Muscle layer of duodenum (tissue), 2 donors: Measurements from ENCODE around the gene PLK1.
A peak's percentile ranks its signal among the peaks of the same experiment; 100 is the strongest.
"Not testable (repeated sequence)": the region's sequence is repeated elsewhere in the genome, so short reads cannot be mapped to it uniquely, and the experiment has no call there.

Experiments used
- H3K27ac ChIP-seq: one replicate; pipeline ENCODE4 v1.7.0; 2013; ENCODE audit warnings: mild to moderate bottlenecking, low read length
- H3K27me3 ChIP-seq: one replicate; pipeline ENCODE4 v1.7.0; 2013; ENCODE audit warnings: low read depth, mild to moderate bottlenecking, control low read depth, low read length
- H3K36me3 ChIP-seq, 2 donors: one replicate each; pipeline ENCODE4 v1.7.0; 2013; ENCODE audit warnings: low read length in 2 of 2, control low read depth in 1 of 2, mild to moderate bottlenecking in 1 of 2; ENCODE audit not compliant: insufficient read depth in 2 of 2, control insufficient read depth in 1 of 2
- H3K4me1 ChIP-seq, 2 donors: one replicate each; pipeline ENCODE4 v1.7.0; 2013; ENCODE audit warnings: low read length in 2 of 2, mild to moderate bottlenecking in 2 of 2, control low read depth in 1 of 2, moderate library complexity in 1 of 2; ENCODE audit not compliant: insufficient read depth in 2 of 2, control insufficient read depth in 1 of 2
- H3K4me3 ChIP-seq, 2 donors: one replicate each; pipeline ENCODE4 v1.7.0; 2013; ENCODE audit warnings: low read length in 2 of 2, low read depth in 1 of 2, mild to moderate bottlenecking in 1 of 2
- H3K9me3 ChIP-seq, 2 donors: one replicate each; pipeline ENCODE4 v1.7.0; 2013; ENCODE audit warnings: low read length in 2 of 2, control low read depth in 1 of 2, mild to moderate bottlenecking in 1 of 2; ENCODE audit not compliant: control insufficient read depth in 1 of 2
- donor health status: healthy.

PLK1 gene

GRCh38 chr16:23678430-23679273, at the start of gene PLK1:
PLK1 (plus strand) TSS chr16:23678889; CDS start chr16:23678933, 44 bp downstream.
- H3K36me3 ChIP-seq = peaks cover 5 to 16% of the 10 kb centered on the region in 2 donors
- no peak within 1 kb of the TSS for H3K27ac ChIP-seq
- H3K27me3 ChIP-seq = no peaks in the 10 kb centered on the region
- H3K9me3 ChIP-seq = no peaks in the 10 kb centered on the region
- H3K4me1 ChIP-seq = peaks cover 0 to 14% of the 10 kb centered on the region in 2 donors
- peak within 1 kb of the TSS; percentile 71 to 72 for H3K4me3 ChIP-seq

- Histone ChIP-seq H3K4me3 (no peak overlapping the region), H3K9me3 (no peaks in the 10 kb centered on the region), H3K27me3 (no peaks in the 10 kb centered on the region), H3K27ac (no peak overlapping the region), H3K36me3 (peaks cover 30 to 57% of the 10 kb centered on the region in 2 donors), H3K4me1 (no peaks in the 10 kb centered on the region)
Measured at GRCh38 chr16:23629516-23629915, 49.2 kb upstream of the PLK1 start.

- not testable (repeated sequence) for H3K4me1 ChIP-seq, H3K9me3 ChIP-seq, H3K4me3 ChIP-seq, H3K27ac ChIP-seq, H3K27me3 ChIP-seq
- peaks cover 38 to 53% of the 10 kb centered on the region in 2 donors for H3K36me3 ChIP-seq
Measured at GRCh38 chr16:23631874-23632273, 46.8 kb upstream of the PLK1 start.

- no peaks in the 10 kb centered on the region for H3K9me3 ChIP-seq
- no peak overlapping the region for H3K27ac ChIP-seq
- no peaks in the 10 kb centered on the region for H3K27me3 ChIP-seq
- H3K4me1 ChIP-seq = peaks cover 0 to under 1% of the 10 kb centered on the region in 2 donors
- H3K36me3 ChIP-seq = peaks cover 31 to 33% of the 10 kb centered on the region in 2 donors
- H3K4me3 ChIP-seq = no peak overlapping the region
Measured at GRCh38 chr16:23634461-23635036, 44.1 kb upstream of the PLK1 start.

GRCh38 chr16:23635958-23636357, 42.7 kb upstream of the PLK1 start:
- no peak overlapping the region for H3K27ac ChIP-seq
- no peaks in the 10 kb centered on the region for H3K27me3 ChIP-seq
- H3K4me3 ChIP-seq = no peak overlapping the region
- H3K36me3 ChIP-seq = peaks cover 23% of the 10 kb centered on the region in 2 donors
- H3K4me1 ChIP-seq = peaks cover 0 to 10% of the 10 kb centered on the region in 2 donors
- H3K9me3 ChIP-seq = no peaks in the 10 kb centered on the region

- peak overlapping the region; percentile 98 to 100 for H3K4me3 ChIP-seq
- peak overlapping the region; percentile 84 for H3K27ac ChIP-seq
- no peaks in the 10 kb centered on the region for H3K27me3 ChIP-seq
- peaks cover 15 to 16% of the 10 kb centered on the region in 2 donors for H3K36me3 ChIP-seq
- peaks cover 0 to 21% of the 10 kb centered on the region in 2 donors for H3K4me1 ChIP-seq
- H3K9me3 ChIP-seq = no peaks in the 10 kb centered on the region
Measured at GRCh38 chr16:23640615-23640930, 38.1 kb upstream of the PLK1 start.

- H3K4me1 ChIP-seq = peaks cover 0 to 21% of the 10 kb centered on the region in 2 donors
Measured at GRCh38 chr16:23640931-23641765, 37.5 kb upstream of the PLK1 start, which contains the start of the genes DCTN5 and PALB2. DCTN5 (plus strand) TSS chr16:23641466; CDS start chr16:23641543, 77 bp downstream. PALB2 (minus strand) TSS chr16:23641310; CDS start chr16:23641157, 153 bp downstream.

GRCh38 chr16:23642246-23642774, 36.4 kb upstream of the PLK1 start:
- peaks cover 0 to 21% of the 10 kb centered on the region in 2 donors for H3K4me1 ChIP-seq
- H3K27me3 ChIP-seq = no peaks in the 10 kb centered on the region
- H3K36me3 ChIP-seq = peaks cover 15 to 20% of the 10 kb centered on the region in 2 donors
- H3K27ac ChIP-seq = no peak overlapping the region
- peak overlapping the region; percentile 98 to 100 for H3K4me3 ChIP-seq
- no peaks in the 10 kb centered on the region for H3K9me3 ChIP-seq

More at GRCh38 chr16:23640931-23641765, 37.5 kb upstream of the PLK1 start, which contains the start of the genes DCTN5 and PALB2:
- H3K9me3 ChIP-seq = no peaks in the 10 kb centered on the region
- peak within 1 kb of the TSS; percentile 98 to 100 for H3K4me3 ChIP-seq
- H3K27ac ChIP-seq = peak within 1 kb of the TSS; percentile 93
- no peaks in the 10 kb centered on the region for H3K27me3 ChIP-seq
- peaks cover 15 to 17% of the 10 kb centered on the region in 2 donors for H3K36me3 ChIP-seq

GRCh38 chr16:23650674-23651416, 27.8 kb upstream of the PLK1 start:
- Histone ChIP-seq H3K4me1 (no peaks in the 10 kb centered on the region), H3K9me3 (no peaks in the 10 kb centered on the region), H3K4me3 (no peak overlapping the region), H3K27me3 (no peaks in the 10 kb centered on the region), H3K36me3 (peaks cover 10 to 18% of the 10 kb centered on the region in 2 donors), H3K27ac (no peak overlapping the region)

- Histone ChIP-seq H3K36me3 (peaks cover 7 to 21% of the 10 kb centered on the region in 2 donors), H3K4me1 (no peaks in the 10 kb centered on the region), H3K27ac (no peak overlapping the region)
Measured at GRCh38 chr16:23651943-23652468, 26.7 kb upstream of the PLK1 start.

More at GRCh38 chr16:23651943-23652468, 26.7 kb upstream of the PLK1 start:
- Histone ChIP-seq H3K9me3 (no peaks in the 10 kb centered on the region), H3K4me3 (no peak overlapping the region), H3K27me3 (no peaks in the 10 kb centered on the region)
